ENCODE measurements around the gene FES.
"Not testable (repeated sequence)": the region's sequence is repeated elsewhere in the genome, so short reads cannot be mapped to it uniquely, and the experiment has no call there.

The FES gene

GRCh38 chr15:90862487-90862886 is 21.8 kb upstream of the FES start:
- no peak for DNase-seq

DNA sequence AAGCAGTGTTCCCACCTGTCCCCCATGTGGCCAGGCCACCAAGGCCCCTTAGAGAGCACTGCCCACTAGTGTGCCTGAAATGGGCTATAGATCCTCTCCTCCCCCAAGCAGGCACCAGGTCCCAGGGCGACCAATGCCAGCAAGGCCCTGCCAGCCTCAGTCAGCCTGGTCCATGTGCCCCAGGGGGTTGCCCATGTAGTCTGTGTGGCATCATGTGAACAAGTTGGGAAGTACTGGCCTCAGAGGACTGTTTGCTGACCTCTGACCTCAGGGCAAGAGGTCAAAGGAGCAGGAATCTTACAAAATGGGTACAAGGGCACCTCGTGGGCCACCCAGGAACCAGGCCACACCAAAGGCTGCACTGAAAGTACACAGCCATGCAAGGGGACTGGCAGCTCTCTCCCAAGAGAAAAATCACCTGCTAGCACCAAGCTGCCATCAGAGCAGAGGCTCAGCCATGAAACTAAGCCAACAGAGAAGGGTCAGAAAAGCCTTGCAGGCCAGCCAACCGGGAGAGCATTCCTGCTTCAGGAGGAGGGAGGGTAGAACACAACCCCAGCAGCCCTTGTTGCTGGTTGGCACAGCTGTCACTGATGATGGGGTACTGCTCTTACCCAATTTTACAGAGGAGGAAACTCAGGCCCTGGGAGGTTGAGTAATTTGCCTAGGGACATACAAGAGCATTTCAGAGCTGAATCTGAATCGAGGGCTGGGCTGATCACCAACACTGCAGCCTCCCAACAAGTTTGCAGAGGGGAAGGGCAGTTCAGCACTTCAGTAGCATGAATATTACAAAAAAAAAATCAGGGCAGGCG is 21.1 kb upstream of the FES start:
- no peak for DNase-seq

- no peak for DNase-seq
These were observed 20.3 kb upstream of the FES start for GRCh38 chr15:90863987-90864386.

DNA sequence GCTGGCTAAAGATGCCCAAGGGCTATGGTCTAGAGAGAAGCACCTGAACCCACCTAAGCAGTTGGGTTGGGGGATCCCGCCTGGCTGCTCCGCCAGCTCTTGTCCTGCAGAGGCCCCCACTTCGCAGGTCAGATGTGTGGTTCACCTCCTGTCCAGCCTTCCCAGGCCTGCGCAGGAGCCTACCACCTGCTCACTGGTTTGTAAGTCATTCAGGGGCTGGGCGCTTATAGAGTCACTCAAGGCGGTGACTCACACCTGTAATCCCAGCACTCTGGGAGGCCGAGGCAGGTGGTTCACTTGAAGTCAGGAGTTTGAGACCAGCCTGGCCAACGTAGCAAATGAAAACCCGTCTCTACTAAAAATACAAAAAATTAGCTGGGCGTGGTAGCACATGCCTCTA is 19.8 kb upstream of the FES start:
- DNase-seq: no peak

- no peak for DNase-seq
These were observed 18.6 kb upstream of the FES start for GRCh38 chr15:90865702-90866101.

- no peak for DNase-seq
These were observed 18.1 kb upstream of the FES start for GRCh38 chr15:90866161-90866715.

GRCh38 chr15:90866800-90867199 is 17.5 kb upstream of the FES start:
- no peak for DNase-seq

DNA sequence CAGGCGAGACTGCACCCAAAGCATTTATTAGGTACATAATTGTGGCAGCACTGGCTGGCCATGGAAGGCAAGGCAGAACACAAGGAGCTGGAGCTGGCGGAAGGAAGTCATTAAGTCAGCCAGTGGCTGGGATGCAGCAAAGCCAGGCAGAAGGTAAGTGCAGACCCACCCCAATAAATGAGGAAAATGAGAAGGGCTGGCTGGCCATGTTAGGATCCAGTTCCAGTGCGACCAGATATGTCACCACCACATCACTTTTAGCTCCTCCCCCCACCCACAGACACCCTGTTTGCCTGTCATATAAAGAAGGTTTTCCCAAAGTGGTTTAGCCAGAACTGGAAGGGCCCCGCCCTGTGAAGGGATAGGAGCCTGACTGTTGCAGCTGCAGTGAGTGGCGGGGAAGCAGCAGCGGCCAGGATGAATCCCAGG is 16.0 kb upstream of the FES start, which contains the start of gene FURIN:
Gene FURIN (plus strand): TSS at position 328 of the 429 bp plus-strand sequence. CDS start 7,153 bp downstream, outside the sequence.
- no peak for DNase-seq

DNA sequence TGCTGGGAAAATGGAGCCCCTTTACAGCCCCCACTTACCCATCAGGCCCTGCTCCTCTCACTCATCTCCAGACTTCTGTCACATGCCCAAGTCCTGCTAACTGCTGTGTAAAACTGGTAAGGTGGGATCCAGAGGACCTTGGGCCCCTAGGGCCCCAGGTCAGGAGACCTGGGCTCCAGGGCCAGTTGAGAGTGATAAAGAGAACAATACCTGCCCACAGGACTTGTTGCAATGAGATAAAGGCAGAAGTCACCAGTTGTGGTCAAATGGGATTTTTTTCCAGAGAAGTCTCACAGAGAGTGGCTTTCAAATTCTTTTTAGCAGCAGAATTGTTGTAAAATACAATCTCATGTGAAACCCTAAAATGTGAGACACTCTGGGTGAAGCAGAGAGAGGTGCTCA is 15.2 kb upstream of the FES start:
- no peak for DNase-seq

GRCh38 chr15:90869601-90870353 is 14.5 kb upstream of the FES start:
- DNase-seq: peak; percentile 74

- DNase-seq: no peak
These were observed 13.8 kb upstream of the FES start for GRCh38 chr15:90870354-90871138.

DNA sequence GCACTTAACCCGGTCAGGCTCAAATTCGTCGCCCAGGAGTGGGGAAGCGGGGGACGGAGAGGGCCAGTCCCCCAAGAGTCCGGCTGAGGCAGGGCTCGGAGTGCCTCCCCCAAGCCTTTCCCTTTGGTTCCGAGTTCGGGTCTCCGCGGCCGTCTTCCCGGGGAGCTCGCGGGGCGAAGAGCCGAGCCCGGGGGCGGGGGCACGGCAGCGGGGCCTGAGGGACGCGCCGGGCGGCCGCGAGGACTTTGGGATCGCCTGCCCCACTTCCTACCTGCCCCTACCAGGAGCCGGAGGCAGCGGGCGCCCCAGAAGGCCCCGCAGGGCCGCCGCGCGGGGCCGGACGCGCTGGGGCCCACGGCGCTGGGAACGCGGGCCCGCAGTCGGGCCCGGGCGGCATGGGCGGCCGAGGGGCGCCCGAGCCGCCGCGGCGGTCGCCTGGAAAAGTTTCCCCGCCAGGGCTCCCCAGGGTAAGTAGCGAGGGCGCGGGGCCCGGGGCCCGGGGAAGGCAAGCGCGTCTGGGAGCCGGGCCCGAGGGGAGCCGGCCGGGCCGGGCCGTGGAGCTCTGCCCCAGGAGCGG is 13.1 kb upstream of the FES start:
- peak; percentile 24 for DNase-seq

DNA sequence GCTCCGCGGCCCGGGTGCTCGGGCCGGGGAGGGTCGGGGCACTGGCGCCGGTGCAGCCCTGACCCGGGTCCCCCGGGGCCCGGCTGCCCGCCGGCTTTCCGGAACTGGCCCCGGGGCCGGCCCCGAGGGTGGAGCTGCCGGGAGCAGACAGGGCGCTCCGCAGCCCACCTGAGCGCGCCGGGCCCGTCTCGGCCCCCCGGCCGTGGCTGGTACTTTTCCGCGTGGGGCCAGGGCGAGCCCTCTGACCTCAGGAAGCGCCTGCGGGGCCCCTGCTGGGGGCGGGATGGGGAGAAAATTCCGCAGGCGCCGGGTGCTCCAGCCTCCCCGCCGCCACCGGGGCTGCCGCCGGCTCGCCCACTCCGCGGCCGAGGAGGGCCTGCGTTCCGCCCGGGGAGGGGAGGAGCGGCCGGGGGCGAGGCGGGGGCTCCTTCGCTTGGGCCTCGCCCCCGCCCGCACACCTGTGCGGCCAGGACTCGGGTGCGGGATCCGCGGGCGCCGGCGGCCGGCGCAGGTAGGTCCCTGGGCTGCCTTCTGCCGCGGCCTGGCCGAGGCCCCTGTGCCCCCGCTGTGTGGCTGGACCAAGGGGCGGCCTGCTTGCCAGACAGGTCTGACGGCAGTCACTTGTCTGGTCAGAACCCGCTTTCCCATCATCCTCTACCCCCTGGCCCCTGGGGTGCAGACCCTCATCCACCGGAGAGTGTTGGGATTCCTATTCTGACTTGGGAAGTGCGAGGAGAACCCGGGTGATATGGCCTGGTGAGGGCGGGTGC is 12.4 kb upstream of the FES start:
- no peak for DNase-seq

DNA sequence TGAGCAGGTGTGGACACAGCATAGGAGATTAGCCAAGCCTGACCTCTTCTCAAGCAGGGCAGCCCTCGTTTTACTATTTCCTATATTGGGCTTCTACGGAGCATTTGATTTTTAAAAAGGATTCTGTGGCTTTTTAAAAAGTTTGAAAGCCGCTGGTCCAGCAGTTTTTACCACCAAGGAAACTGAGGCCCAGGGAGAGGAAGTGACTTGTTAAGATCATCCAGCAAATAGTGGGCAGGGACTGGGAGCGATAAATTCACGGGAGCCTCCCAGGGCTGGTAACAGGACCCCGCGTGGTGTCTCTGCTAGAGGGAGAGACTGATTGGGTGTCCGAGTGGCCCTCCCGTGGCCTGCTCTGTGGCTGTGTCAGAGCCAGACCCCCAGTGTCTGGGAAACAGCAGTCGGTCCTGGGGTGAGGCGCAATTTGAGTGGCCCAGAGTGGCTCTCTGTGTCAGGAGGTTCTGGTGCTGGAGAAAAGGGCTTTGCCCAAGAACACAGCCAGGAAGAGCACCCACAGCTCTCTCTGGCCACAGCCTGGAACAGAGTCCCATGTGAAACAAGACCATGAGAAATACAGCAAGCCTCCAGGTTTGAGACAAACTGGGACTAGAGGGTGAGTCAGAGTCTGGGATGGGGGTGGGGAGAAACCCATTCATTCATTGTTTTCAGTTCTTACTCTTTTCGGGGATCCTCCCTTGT is 11.7 kb upstream of the FES start:
- DNase-seq: peak; percentile 80

- no peak for DNase-seq
These were observed 10.8 kb upstream of the FES start for GRCh38 chr15:90873488-90873997.

- no peak for DNase-seq
These were observed 10.2 kb upstream of the FES start for GRCh38 chr15:90873998-90874605.

- not testable (repeated sequence) for DNase-seq
These were observed 9.3 kb upstream of the FES start for GRCh38 chr15:90874986-90875385.

- DNase-seq: no peak
These were observed 8.7 kb upstream of the FES start for GRCh38 chr15:90875549-90875981.

- no peak for DNase-seq
These were observed 8.3 kb upstream of the FES start for GRCh38 chr15:90876046-90876445.

GRCh38 chr15:90876512-90877170 is 7.7 kb upstream of the FES start:
- no peak for DNase-seq
